Measurements from ENCODE around the gene NOSTRIN.

NOSTRIN gene

GRCh38 chr2:168798076-168798887 lies 4.2 kb upstream of the NOSTRIN start:
- Histone ChIP-seq H3K9me3 (ENCODE audit: severe bottlenecking) (no peaks in the 10 kb centered on the region), H3K36me3 (no peaks in the 10 kb centered on the region), H3K27me3 (ENCODE audit: insufficient read depth, low read depth, severe bottlenecking) (no peaks in the 10 kb centered on the region), H3K4me3 (ENCODE audit: low read depth, low read length) (no peak overlapping the region), H3K27ac (no peak overlapping the region)
- DNase-seq = no peak
- no peak for TF ChIP-seq CTCF (IDR thresholded peaks at IDR 0.05; ENCODE audit: low read depth, low read length)

- Histone ChIP-seq H3K27ac (no peak overlapping the region), H3K9me3 (ENCODE audit: severe bottlenecking) (no peaks in the 10 kb centered on the region), H3K4me3 (ENCODE audit: low read depth, low read length) (no peak overlapping the region), H3K36me3 (no peaks in the 10 kb centered on the region), H3K27me3 (ENCODE audit: insufficient read depth, low read depth, severe bottlenecking) (no peaks in the 10 kb centered on the region)
- no peak for DNase-seq
- TF ChIP-seq CTCF (IDR thresholded peaks at IDR 0.05; ENCODE audit: low read depth, low read length) = no peak
Observed at GRCh38 chr2:168798888-168799410, 3.5 kb upstream of the NOSTRIN start.

- no peaks in the 10 kb centered on the region for H3K27me3 ChIP-seq (ENCODE audit: insufficient read depth, low read depth, severe bottlenecking)
- H3K9me3 ChIP-seq (ENCODE audit: severe bottlenecking) = no peaks in the 10 kb centered on the region
- H3K27ac ChIP-seq = no peak overlapping the region
- no peak for DNase-seq
- no peak overlapping the region for H3K4me3 ChIP-seq (ENCODE audit: low read depth, low read length)
- no peak for TF ChIP-seq CTCF (IDR thresholded peaks at IDR 0.05; ENCODE audit: low read depth, low read length)
- no peaks in the 10 kb centered on the region for H3K36me3 ChIP-seq
Observed at GRCh38 chr2:168801471-168801870, 966 bp upstream of the NOSTRIN start.

- Histone ChIP-seq H3K9me3 (ENCODE audit: severe bottlenecking) (no peaks in the 10 kb centered on the region), H3K27ac (no peak overlapping the region), H3K36me3 (no peaks in the 10 kb centered on the region), H3K4me3 (ENCODE audit: low read depth, low read length) (no peak overlapping the region), H3K27me3 (ENCODE audit: insufficient read depth, low read depth, severe bottlenecking) (no peaks in the 10 kb centered on the region)
- no peak for TF ChIP-seq CTCF (IDR thresholded peaks at IDR 0.05; ENCODE audit: low read depth, low read length)
- no peak for DNase-seq
Observed at GRCh38 chr2:168802859-168803725, 655 bp downstream of the NOSTRIN start.

GRCh38 chr2:168804214-168804613 lies 1.8 kb downstream of the NOSTRIN start:
- H3K27ac ChIP-seq = no peak overlapping the region
- no peak for TF ChIP-seq CTCF (IDR thresholded peaks at IDR 0.05; ENCODE audit: low read depth, low read length)
- DNase-seq = no peak
- no peaks in the 10 kb centered on the region for H3K36me3 ChIP-seq
- no peaks in the 10 kb centered on the region for H3K27me3 ChIP-seq (ENCODE audit: insufficient read depth, low read depth, severe bottlenecking)
- no peak overlapping the region for H3K4me3 ChIP-seq (ENCODE audit: low read depth, low read length)
- no peaks in the 10 kb centered on the region for H3K9me3 ChIP-seq (ENCODE audit: severe bottlenecking)
